ELF-1 (cell line): ENCODE results near the gene SEC11A.
"Not testable (repeated sequence)": the region's sequence is repeated elsewhere in the genome, so short reads cannot be mapped to it uniquely, and the experiment has no call there.

Source experiments
- DNase-seq: peaks from one replicate; pipeline ENCODE4 v3.0.0-alpha.2; 2016; ENCODE audit warnings: low read depth, low spot score

Gene SEC11A

DNA sequence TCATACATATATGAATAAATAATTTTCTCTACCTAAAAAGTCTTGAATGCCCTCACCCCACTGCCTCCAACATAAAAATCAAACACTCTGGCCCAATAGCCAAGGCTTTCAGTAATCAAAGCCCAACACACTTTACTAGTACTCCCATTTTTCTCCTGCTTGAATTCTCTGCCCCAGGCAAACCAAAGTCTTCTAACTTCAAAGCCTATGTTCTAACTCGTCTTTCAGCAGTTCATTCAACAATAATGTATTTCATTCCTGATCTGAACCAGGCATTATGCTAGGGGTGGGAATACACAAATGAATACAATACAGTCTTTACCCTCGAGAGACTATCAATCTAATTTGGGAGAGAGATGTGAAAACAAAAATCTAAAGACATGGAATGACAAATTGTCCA is 21.1 kb upstream of the SEC11A start:
- DNase-seq = no peak

DNA sequence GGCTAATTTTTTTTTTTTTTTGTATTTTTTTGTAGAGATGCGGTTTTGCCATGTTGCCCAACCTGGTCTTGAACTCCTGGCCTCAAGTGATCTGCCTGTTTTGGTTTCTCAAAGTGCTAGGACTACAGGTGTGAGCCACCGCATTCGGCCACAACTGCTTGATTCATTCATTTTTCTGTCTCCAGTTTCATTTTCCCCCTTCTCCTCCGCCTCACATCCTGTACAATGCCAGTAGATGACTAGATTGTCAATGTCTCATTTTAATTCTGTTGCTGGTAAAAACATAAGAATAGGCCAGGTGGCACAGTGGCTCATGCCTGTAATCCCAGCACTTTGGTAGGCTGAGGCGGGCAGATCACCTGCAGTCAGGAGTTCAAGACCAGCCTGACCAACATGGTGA is 20.4 kb upstream of the SEC11A start:
- no peak for DNase-seq

DNA sequence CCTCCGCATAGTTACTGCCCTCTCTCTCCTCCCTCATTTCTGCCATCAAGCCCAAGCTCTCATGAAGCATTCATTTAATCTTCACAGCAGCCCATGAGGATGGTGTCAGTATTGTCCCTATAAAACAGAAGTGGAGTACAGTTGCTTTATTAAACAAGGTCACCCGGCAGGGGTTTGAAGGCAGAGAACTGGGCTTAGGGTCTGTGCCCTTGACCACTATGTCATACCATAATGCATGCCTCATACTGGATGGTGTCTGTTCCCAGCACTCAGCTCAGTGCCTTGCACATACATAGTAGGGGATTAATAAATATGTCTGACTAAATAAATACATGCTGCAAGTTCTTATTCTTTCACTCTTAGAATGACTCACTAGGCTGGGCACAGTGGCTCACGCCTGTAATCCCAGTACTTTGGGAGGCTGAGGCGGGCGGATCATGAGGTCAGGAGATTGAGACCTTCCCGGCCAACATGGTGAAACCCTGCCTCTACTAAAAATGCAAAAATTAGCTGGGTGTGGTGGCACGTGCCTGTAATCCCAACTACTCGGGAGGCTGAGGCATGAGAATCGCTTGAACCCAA is 19.6 kb upstream of the SEC11A start:
- DNase-seq = peak; percentile 18

DNA sequence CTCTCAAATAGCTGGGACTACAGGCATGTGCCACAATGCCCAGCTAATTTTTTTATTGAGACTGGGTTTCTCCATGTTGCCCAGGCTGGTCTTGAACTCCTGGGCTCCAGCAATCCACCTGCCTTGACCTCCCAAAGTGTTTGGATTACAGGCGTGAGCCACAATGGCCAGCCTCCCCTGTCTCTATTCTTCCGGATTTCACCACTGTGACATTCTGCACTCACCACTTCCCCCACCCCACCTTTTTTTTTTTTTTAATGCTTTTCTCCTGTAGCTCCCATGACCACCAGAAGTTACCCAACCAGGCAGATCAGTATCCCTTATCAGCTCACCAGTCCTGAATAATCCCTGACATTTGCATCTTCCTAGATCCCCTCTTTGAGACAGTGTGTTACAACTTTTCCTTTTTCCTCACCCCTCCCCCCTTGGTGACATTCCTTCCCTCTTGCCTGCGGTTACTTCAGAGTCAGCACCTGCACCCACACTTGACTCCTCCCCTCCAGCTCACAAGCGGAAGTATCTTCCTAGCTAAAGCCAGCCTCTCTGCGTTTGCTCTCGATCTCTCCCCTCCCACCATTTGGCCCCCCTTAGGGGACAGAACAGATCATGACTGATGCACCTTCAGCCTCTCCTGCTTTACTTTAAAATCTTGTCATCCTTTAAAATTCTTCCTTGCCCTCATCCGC is 19.0 kb upstream of the SEC11A start:
- peak; percentile 95 for DNase-seq

DNA sequence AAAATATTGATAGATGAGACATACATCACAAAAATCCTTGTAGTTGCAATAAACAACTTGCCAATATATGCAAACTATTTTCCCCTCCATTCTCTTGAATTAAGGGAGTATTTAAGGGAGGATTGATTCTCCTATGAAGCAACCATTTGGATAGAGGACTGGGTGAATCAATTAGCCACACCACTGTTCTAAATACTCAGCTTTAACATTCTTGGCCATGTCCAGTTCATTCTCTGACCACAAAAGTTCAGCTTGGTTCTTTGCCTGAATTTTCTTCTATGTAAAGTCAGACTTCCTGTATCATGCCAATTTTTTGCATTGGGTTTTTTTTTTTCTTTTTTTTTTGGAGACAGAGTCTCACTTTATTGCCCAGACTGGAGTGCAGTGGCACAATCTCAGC is 15.8 kb upstream of the SEC11A start:
- DNase-seq = no peak

DNA sequence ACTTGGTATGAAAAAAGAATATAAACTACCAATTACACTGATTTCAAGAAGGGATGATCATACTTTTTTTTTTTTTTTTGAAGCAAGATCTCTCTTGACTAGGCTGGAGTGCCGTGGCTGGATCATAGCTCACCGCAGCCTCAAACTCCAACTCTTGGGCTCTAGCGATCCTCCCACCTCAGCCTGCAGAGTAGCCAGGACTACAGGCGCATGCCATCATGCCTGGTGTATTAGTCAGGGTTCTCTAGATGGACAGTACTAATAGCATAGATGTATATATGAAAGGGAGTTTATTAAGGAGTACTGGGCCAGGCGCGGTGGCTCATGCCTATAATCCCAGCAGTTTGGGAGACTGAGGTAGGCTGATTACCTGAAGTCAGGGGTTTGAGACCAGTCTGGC is 11.5 kb upstream of the SEC11A start:
- no peak for DNase-seq

DNA sequence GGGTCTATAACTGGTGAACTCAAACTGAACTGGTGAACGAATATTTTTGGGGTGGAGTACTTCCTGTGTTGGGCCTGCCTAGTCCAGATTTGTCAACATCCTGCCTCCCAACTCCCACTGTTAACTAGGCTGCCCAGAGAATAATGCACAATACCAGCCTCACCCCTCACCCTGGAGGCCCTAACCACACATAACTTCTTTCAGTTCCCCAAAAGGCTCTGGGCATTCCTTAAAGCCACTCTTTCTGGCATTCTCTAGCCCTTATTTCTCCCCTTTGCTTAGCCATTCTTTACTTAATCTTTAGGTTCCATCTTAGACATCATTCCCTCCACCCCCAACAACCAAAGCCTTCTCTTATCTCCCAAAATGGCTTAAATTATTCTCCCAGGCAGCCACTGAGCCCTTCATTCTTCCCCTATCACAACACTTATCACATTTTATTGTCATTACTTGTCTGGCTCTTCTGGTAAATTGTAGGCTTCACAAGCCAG is 9.1 kb upstream of the SEC11A start:
- DNase-seq = peak; percentile 55

DNA sequence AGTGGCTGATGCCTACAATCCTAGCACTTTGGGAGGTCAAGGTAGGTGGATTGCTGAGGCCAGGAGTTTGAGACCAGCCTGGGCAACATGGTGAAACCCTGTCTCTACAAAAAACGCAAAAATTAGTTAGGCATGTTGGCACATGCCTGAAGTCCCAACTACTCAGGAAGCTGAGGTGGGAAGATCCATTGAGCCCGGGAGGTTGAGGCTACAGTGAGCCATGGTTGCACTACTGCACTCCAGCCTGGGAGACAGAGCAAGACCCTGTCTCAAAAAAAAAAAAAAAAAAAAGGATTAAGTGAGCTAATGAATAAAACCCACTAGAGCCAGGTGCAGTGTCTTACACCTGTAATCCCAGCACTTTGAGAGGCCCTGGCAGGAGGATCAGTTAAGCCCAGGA is 6.7 kb upstream of the SEC11A start:
- DNase-seq = no peak

DNA sequence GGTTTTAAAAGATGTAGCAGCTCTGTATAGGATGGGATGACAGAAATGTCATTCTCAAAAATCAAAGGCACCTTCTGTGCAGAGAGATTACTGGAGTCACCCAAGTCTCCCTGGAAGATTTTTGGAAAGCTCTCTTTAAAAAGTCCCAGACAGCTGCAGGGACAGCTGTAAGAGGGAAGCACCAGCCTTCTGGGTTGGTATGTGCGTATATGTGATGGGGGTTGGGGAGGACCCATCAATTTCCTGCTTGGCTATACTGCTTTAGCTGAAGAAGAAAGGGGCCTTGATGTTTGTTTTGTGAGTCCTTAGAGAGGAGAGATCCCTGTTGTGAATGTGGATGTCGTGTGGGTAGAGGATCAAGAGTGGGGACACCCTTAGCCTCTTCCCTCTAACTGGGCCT is 5.4 kb upstream of the SEC11A start:
- DNase-seq = no peak

DNA sequence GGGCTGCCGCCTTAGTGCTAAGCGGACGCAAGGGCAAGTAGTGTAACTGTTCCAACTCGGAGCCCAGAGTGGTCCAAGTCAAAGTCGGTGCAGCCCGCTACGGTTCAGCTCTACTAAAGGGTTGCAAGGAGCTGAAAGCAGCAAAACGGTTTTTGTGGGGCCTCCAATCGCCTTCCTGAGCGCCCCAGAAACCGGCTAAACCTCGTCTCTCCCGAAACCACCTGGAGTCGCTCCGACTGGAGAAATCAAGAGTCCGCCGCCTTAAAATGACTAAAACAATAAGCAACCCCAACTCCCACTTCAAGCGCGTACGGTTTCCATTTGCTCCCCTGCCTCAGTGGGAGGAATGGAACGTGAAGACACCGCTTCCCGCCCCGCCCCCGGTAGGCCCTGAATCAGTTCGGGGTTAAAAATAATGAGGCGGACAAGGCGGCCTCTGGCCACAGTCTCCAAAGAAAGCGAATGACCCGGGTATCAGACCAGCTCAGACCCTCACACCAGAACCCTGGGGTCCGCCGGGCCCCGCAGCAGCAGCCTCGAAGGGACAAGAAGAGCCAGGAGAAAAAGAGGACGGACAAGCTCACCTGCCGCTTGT is 401 bp downstream of the SEC11A start:
- DNase-seq = no peak

DNA sequence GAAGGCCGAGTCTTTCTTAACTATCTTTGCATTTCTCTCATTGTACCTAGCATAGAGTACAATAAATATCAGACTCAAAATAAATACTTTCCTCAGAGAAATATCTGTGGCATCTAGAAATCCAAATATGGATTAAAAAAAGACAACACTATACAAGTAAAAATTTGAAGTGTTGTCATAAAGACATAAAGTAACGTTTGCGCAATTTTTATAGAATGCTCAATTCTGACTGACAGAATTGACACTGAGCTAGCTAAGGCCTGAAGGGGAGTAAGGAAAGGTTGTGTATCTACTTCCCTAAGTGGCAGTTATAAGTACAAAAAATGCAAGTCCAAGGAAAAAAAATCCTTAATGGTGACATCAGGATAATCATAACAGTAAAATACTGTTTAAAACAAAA is 1.1 kb downstream of the SEC11A start:
- DNase-seq = no peak

DNA sequence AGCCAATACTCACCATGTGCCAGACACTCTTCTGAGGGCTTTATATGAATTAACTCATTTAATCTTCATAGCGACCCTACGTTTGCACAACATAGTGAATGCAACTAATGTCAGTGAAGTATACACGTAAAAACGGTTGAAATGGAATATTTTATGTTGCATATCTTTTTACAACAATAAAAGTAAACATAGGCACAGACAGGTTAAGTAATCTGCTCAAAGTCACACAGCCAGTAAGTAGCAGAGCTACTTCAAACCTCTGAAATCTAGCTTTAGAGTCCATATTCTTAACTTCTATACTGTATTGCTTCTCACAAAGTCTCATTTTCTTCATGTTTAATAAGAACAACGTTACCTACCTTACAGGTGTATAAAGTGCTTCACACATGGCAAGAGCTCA is 1.6 kb downstream of the SEC11A start:
- no peak for DNase-seq

DNA sequence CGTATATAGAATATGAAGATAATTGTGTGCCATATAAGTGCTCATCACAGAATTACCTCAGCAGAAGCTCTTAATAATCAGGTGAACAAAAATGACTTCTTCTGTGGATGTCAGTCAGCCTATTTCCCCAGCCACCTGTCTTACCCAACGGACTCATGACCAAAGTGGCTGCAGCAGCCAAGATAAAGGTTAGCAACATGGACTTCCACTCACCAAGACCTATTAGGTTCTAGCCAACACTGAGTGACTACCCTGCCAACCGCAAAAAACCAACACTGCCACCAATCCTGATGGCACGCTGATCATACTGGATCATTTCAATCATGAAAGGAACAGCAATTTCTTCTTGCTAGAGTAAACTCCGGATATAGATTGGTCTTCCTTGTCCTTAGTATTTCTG is 12.1 kb downstream of the SEC11A start:
- DNase-seq = no peak

DNA sequence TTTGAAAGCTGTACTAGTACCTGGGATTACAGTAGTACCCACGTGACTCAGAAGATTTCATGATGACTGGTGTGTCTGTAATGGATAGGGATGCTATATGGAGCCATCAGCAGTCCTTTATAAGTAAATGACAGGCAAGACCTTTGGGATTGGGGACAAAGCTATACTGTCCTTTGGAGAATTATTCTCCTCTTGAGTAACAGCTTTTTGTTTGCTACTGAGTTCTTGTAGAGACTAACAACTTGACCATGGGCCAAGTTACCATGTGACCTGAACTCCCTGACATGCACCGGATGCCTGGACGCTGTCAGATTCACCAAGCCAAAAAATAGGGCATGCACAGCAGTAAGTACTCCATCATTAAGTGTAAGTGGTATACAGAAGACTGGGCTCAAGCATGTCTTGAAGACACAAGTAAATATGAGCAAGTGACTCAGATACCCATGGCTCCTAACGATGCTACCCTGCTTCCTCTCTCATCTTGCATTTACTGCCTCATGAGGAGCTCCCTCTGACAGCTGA is 12.9 kb downstream of the SEC11A start:
- DNase-seq = no peak

DNA sequence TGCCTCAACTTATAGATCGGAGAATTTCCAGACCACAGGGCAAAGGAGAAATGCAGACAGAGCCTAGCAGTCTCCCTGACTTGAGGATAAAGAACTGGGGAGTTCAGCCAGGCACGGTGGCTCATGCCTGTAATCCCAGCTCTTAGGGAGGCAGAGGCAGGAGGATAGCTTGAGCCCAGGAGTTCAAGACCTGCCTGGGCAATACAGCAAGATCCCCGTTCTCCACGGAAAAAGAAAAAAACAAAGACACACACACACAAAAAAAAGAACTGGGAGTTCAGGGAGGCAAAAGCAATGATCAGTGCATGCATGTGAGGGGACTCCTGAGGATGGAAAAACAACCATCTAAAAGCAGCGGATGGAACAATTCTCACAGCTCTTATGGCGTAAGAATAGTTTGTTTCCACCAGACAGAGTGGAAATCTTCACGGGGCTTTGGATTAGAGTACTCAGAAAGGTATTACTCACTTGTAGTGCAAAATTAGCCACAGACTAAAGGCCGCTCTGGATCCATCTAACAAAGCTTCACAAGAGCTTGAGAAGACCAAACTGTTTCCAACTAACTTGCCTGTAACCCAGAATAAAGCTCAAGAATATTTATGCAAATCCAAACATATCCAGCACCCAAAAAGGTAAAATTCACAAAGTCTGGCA is 16.3 kb downstream of the SEC11A start:
- DNase-seq = no peak

DNA sequence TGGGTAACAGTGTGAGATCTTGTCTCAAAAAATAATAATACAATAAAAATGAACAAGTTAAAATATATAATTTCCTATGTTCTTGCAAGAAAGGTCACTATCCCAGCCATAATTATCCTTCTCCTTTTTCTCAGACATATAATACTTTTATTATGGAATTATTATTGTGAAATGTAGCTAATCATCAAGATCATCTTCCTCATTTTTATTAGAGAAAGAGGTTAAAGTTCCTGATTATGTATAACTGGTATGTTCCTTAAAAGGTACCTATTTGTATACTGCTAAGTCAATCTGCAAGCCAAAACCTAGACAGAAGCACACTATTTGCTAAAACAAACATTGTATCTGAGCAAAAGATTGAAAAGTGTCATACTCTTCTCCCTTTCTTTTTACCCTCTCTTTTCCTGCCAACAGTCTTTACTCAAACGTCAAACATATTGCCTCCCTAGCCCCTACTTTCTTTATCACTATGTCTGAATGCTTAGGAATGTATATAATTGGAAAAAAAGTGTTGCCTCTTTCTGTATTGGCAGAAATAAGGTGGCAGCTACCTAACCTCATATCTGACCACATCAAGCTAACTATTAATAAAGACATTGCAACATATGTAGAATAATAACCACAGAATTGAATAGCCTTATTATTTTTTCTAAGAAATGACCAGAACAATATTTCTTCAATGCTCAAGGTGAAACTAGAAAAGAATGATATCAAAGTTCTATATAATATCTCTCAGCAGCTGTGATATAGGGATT is 18.5 kb downstream of the SEC11A start:
- no peak for DNase-seq

DNA sequence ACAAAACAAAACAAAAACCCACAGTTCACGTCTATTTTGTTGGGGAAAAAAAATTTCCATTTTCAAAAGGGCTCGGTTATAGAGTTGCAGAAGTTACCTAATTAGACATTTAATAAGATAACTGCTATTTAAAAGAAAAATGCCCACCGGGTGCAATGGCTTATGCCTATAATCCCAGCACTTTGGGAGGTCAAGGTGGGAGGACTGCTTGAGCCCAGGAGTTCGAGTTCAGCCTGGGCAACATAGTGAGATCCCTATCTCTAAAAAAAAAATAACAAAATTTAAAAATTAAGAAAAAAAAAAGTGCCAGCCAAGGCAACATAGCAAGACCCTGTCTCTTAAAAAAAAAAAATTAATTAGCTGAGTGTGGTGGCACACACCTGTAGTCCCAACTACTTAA is 19.2 kb downstream of the SEC11A start:
- no peak for DNase-seq

DNA sequence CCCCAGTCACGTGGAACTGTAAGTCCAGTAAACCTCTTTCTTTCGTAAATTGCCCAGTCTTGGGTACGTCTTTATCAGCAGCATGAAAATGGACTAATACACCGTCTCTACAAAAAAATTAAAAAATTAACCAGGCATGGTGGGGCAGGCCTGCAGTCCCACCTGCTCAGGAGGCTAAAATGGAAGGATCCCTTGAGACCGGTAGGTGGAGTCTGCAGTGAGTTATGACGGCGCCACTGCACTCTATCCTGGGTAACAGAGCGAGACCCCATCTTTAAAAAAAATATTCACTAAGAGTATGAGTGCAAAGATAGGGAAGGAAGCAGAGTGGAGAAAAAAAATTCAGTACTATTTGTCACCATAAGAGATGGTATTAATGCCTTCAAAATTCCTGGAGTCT is 25.6 kb downstream of the SEC11A start:
- no peak for DNase-seq

DNA sequence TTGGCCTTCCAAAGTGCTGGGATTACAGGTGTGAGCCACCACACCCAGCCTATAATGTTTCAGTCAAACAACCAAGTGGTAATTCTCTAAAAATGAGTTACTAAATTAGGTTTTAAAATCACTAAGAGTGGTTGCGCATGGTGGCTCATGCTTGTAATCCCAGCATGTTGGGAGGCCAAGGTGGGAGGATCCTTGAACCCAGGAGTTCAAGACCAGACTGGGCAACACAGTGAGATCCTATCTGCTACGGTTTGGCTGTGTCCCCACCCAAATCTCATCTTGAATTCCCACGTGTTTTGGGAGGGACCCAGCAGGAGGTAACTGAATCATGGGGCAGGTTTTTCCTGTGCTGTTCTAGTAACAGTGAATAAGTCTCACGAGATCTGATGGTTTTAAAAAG is 26.1 kb downstream of the SEC11A start:
- no peak for DNase-seq

DNA sequence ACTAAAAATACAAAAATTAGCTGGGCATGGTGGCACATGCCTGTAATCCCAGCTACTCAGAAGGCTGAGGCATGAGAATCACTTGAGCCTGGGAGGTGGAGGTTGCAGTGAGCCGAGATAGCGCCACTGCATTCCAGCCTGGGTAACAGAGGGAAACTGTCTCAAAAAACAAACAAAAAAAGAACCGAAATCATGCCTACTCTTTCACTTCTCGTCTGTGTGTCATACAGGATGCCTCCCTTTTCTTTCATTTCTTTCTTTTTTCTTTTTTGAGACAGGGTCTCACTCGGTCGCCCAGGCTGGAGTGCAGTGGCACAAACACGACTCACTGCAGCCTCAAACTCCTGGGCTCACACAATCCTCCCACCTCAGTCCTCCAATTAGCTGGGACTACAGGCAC is 29.5 kb downstream of the SEC11A start:
- DNase-seq = not testable (repeated sequence)

DNA sequence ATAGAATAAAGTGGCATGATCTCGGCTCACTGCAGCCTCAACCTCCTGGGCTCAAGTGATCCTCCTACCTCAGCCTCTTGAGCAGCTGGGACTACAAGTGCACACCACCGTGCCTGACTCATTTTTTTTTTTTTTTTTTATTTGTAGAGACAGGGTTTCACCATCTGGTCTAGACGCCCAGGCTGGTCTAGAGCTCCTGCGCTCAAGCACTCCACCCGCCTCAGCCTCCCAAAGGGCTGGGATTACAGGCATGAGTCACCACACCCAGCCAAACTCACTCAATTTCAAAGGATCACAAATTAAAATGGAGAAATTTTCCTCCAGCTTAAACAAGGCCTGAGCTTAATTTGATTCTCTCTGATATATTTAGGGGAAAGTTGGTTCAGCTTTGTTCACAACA is 30.6 kb downstream of the SEC11A start:
- peak; percentile 14 for DNase-seq

DNA sequence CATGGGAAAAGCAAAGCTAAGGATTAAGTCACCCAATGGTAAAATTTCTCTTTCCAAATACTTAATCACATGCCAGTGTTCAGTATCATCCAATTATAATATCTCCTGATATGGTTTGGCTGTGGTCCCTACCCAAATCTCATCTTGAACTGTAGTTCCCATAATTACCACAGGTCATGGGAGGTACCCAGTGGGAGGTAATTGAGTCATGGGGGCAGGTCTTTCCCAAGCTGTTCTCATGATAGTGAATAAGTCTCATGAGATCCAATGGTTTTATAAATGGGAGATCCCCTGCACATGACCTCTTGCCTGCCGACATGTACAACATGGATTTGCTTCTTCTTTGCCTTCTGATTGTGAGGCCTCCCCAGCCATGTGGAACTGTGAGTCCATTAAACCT is 31.8 kb downstream of the SEC11A start:
- no peak for DNase-seq
